DMS79 (cell line): ENCODE measurements around the gene DDA1.

ENCODE experiments used
- DNase-seq: peaks from one replicate; lab custom pipeline; 2025; lab: John Stamatoyannopoulos, UW

The DDA1 gene

GRCh38 chr19:17312189-17313113 lies 3.1 kb downstream of the DDA1 start:
- DNase-seq, result no peak

- DNase-seq, result no peak
Measured at GRCh38 chr19:17314007-17314593, 4.7 kb downstream of the DDA1 start.

GRCh38 chr19:17318966-17319365 lies 9.6 kb downstream of the DDA1 start:
- no peak for DNase-seq

GRCh38 chr19:17319473-17320238 lies 10.3 kb downstream of the DDA1 start:
- no peak for DNase-seq

GRCh38 chr19:17320435-17320834 lies 11.1 kb downstream of the DDA1 start:
- no peak for DNase-seq

DNA sequence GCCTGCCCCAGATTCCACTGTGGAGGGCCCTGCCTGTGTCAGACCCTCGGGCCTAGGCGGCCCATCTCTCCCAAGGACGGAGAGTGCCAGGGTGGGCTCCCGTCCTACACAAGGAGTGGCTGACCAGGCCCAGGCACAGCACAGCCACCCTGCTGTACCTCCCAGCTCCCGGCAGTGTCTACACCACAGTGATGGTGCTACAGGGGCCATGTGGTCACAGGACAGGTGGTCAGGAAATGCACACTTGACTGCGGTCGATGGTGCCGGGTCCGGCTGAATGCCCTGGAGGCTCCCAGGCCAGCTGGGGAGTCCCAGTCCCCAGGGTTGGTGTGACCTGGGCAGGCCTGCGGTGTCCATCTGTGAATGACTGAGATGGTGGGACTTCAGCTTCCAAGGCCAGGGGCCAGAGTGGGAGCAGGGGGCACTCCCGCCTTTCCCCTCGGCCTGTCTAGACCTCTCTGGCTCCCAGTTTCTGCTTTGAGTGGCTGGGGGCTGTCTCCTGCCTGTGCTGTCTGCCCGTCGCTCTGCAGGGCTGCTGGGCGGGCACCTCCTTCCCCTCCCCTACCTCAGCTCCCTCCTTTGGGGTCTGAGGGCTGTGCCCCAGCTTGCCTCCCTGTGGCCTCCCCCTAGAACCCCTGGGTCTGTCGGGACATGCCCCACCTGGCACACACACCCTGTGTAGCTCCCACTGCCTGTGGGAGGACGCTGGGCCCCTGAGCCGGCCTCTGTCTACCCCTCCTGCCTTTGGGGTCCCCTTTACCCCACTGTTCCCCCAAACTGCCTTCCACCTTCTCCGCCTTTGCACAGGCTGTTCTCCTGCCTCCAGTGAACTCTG lies 12.5 kb downstream of the DDA1 start:
- no peak for DNase-seq

DNA sequence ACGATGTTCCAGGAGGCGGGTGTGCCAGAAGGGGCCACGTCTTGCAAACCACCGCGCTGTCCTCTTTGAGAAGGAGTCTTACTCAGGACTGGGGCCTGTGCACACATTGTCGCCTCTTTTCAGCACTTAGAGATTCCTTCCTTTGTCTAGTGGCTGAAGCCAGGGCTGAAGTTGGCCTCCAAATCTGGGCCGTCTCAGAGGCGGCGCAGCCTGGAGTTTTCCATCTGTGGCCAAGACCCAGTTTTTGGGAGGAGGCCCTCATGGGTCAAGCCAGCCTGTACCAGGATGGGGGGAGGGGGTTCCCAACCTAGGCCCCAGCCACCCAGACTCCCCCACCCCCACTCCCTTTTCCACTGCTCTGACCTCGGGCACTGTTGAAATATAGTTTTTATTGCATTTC lies 13.5 kb downstream of the DDA1 start:
- DNase-seq, result no peak

DNA sequence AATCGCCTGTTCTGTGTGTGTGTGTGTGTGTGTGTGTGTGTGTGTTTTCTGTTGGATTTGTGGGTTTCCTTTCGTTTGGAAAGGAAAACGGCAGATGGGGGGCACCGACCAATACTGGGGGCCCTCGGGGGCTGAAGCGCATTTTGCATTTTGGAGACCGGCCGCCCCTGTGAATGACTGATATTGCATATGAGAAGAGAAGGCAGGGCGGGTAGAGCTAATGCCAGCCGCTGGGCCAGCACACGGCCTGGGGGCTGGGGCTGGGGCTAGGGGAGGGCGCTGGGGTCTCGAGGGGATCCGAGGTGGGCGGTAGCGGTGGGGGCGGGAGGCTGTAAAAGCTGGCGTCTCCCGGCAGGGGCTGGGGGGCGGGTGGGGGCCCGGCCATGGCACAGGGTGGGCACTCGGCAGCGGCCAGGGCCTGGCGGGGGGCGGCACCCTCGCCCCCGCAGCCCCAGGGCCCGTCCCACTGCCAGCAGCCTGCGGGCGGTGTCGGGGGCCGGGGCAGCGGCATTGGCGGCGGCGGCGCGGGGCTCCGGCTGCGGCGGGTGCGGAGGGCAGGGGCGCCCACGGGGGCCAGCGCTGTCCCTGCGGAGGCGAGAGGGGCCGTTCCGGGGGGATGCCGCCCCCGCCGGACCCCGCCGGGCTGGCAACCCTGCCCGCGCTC lies 14.1 kb downstream of the DDA1 start:
- DNase-seq, result no peak

DNA sequence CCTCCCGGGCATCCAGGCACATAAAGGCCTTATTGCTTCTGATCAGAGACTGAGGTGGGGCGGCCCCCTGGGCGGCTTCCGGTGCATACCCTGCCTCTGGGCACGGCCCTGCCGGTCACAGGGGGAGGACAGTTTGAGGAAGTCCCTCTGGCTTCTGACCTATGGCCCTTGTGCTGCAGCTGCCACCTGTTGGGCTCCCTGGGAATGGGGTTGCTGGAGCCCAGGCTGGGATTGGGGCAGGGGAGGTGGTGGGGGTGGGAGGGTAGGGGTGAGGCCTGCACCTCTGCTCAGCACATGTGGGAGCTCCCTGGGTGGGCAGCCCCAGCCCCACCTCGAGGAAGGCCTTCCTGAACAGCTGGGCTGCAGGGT lies 14.6 kb downstream of the DDA1 start:
- DNase-seq, result no peak

DNA sequence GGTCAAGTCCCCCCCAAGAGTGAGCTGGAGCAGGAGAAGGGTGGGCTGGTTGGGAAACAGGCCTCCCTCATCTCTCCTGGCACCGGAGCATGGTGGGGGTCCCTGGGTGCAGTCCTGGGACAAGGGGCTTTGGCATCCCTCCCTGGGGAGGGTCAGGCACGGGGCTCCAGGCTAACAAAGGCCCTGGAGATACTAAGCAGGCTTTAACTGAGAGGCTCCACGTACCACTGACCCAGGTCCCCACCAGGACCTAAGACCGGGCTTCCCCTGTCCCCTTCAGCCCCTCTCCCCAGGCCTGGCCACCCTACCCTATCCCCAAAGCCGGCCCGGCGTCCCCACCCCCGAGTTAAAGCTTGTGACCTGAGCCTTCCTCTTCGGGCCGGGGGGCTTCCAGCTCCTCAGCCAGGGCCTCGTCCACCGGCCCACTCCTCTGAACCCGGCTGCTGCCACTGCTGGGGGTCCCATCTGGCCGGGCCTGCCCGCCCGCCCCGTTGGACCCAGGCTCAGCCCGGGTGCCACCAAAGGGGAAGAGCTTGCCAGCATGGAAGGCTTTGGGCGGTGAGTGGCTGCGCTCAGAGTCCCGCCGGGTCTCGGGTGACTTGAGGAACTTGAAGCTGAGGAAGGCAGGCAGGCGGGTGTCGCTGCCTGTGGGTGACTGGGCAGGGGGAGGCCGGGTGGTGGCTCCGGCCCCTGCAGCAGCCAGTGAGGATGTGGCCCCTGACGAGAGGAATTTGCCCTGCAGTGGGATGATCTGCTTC lies 15.2 kb downstream of the DDA1 start:
- DNase-seq, result no peak

GRCh38 chr19:17325133-17325532 lies 15.8 kb downstream of the DDA1 start:
- no peak for DNase-seq

DNA sequence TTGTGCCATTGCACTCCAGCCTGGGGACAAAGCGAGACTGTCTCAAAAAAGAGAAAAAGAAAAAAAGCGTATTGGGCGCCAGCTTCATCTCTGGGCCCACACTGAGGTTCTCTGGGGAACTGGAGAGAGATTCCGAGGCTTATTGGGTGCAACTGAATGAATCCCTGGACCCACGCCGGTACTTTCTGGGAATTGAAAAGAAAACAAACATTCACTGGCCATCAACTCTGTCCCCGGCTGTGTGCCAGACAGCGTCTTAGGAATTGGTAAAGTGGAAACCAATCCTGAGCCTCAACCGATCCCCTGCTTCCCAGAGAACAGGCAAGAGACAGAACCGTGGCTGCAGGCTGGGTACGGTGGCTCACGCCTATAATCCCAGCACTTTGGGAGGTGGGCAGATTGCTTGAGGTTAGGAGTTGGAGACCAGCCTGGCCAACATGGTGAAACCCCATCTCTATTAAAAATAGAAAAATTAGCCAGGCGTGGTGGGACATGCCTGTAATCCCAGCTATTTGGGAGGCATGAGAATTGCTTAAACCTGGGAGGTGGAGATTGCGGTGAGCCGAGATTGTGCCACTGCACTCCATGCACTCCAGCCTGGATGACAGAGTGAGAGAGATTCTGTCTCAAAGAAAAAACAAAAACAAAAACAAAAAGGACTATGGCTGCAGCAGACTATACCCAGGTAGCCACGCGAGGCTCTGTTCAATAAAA lies 16.7 kb downstream of the DDA1 start:
- no peak for DNase-seq

GRCh38 chr19:17326595-17326966 lies 17.2 kb downstream of the DDA1 start:
- no peak for DNase-seq

- DNase-seq, result no peak
Measured at GRCh38 chr19:17327068-17327653, 17.8 kb downstream of the DDA1 start.

- DNase-seq, result no peak
Measured at GRCh38 chr19:17327654-17328516, 18.5 kb downstream of the DDA1 start.

DNA sequence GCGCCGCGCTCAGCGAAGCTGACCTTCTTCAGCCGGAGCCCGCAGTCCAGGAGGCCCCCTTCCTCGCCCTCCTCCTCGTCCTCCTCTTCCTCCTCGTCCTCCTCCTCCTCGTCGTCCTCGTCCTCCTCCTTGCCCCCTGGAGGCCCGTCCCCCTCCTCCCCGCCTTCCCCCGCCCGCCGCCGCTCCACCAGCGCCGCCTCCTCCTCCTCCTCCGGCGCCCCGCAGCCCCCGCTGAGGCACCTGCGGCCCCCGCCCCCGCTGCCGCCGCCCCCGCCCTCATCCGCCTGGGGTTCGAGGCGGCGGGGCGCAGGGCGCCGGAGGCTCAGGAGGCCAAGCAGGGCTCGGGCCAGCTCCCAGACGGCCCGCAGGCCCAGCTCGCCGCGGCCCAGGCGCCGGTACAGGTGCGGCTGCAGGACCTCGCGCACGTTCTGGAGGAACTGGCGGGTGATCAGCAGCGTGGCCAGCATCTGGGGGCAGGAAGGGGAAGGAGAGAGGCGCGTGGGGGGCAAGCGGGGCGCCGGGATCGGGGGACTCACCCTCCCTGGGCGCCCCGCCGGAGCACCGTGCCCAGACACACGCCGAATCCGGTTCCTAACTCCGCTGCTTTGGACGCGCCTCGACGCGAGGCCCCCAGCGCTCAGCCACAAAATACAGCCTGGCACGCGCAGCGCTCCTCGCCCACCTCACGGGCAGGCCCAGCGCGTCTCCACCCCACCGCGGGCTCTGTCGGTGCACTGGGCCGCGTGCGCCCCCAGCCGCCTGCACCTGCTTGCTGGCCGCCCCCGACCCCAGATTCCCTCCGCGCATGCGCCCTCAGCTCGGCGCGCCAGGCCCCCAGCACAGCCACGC lies 19.4 kb downstream of the DDA1 start:
- DNase-seq, result no peak

GRCh38 chr19:17329366-17330261 lies 20.3 kb downstream of the DDA1 start:
- DNase-seq, result no peak
